Upper lobe of right lung (tissue), 1 donor: ENCODE results near the gene SRP19. TPM values are rescaled to one million over a fixed set of nuclear protein-coding genes. Genes with fewer than 3 reads are reported as not detected.

Experiments used
- ATAC-seq: fragments of 200-7000 bp; cut with Tn5 transposase; one replicate; pipeline ENCODE4 v1.9.1; 2020; ENCODE audit warnings: mild to moderate bottlenecking, moderate library complexity
- DNase-seq: peaks from one replicate; pipeline ENCODE4 v3.0.0-alpha.2; 2020
- H3K27ac ChIP-seq: fragments of 200-600 bp; one replicate; pipeline ENCODE4 v1.8.0; 2022
- H3K27me3 ChIP-seq: fragments of 200-600 bp; one replicate; pipeline ENCODE4 v1.8.0; 2022; ENCODE audit warnings: mild to moderate bottlenecking
- H3K36me3 ChIP-seq: fragments of 200-600 bp; one replicate; pipeline ENCODE4 v1.8.0; 2022
- H3K4me1 ChIP-seq: fragments of 200-600 bp; one replicate; pipeline ENCODE4 v1.8.0; 2022
- H3K4me3 ChIP-seq: fragments of 200-600 bp; one replicate; pipeline ENCODE4 v1.8.0; 2022; ENCODE audit warnings: mild to moderate bottlenecking
- H3K9me3 ChIP-seq: fragments of 200-600 bp; one replicate; pipeline ENCODE4 v1.8.0; 2022
- CTCF ChIP-seq: fragments of 200-600 bp; IDR thresholded peaks from one replicate; pipeline ENCODE4 v1.8.0; 2022; ENCODE audit warnings: antibody characterized with exemption
- intact Hi-C: fragments of 100-400 bp; cut with DNase I; formaldehyde crosslinking; loops from one replicate; pipeline ENCODE4 v1.11.0; 2022
- total RNA-seq: library from RNA; stranded (reverse); fragmentation: NEBNext Ultra II Directional; extraction: Animal tissue kit (Norgen Biotek cat#: 25700); gene quantifications from one replicate; pipeline ENCODE4 v1.2.1, GENCODE V29; 2021
- donor health status: DM: no; HTN: yes; CAD: no; lungs with severe emphysema.

SRP19 gene
- total RNA-seq, 1 donor from 2014 or later = 22.8 TPM

GRCh38 chr5:112823656-112824055, 37.4 kb upstream of the SRP19 start:
- TF ChIP-seq CTCF = no peak
- Histone ChIP-seq H3K36me3 (peaks cover 71% of the 10 kb centered on the region), H3K27ac (no peak overlapping the region), H3K9me3 (no peaks in the 10 kb centered on the region), H3K4me1 (no peaks in the 10 kb centered on the region), H3K4me3 (no peak overlapping the region), H3K27me3 (no peaks in the 10 kb centered on the region)
- no peak for DNase-seq
- ATAC-seq = no peak
- intact Hi-C loops = no loop called here

GRCh38 chr5:112824197-112824596, 36.9 kb upstream of the SRP19 start:
- no peak for ATAC-seq
- TF ChIP-seq CTCF = no peak
- Histone ChIP-seq H3K36me3 (peaks cover 71% of the 10 kb centered on the region), H3K27ac (no peak overlapping the region), H3K4me3 (no peak overlapping the region), H3K9me3 (no peaks in the 10 kb centered on the region), H3K27me3 (no peaks in the 10 kb centered on the region), H3K4me1 (no peaks in the 10 kb centered on the region)
- intact Hi-C loops = no loop called here
- no peak for DNase-seq

GRCh38 chr5:112830378-112830777, 30.7 kb upstream of the SRP19 start:
- intact Hi-C loops = no loop called here
- ATAC-seq (no peak), DNase-seq (no peak)
- TF ChIP-seq CTCF = no peak
- no peak overlapping the region for H3K4me3 ChIP-seq
- H3K27ac ChIP-seq = no peak overlapping the region
- no peaks in the 10 kb centered on the region for H3K9me3 ChIP-seq
- H3K36me3 ChIP-seq = peaks cover 77% of the 10 kb centered on the region
- H3K4me1 ChIP-seq = no peaks in the 10 kb centered on the region
- H3K27me3 ChIP-seq = no peaks in the 10 kb centered on the region

GRCh38 chr5:112833971-112834370, 27.1 kb upstream of the SRP19 start:
- H3K27ac ChIP-seq = no peak overlapping the region
- TF ChIP-seq CTCF = no peak
- H3K9me3 ChIP-seq = no peaks in the 10 kb centered on the region
- H3K36me3 ChIP-seq = peaks cover 80% of the 10 kb centered on the region
- no peak for ATAC-seq
- H3K27me3 ChIP-seq = no peaks in the 10 kb centered on the region
- intact Hi-C loops = no loop called here
- H3K4me1 ChIP-seq = no peaks in the 10 kb centered on the region
- no peak for DNase-seq
- H3K4me3 ChIP-seq = no peak overlapping the region

GRCh38 chr5:112844489-112844888, 16.6 kb upstream of the SRP19 start:
- peaks cover 9% of the 10 kb centered on the region for H3K36me3 ChIP-seq
- H3K27me3 ChIP-seq = no peaks in the 10 kb centered on the region
- peaks cover 4% of the 10 kb centered on the region for H3K4me1 ChIP-seq
- H3K9me3 ChIP-seq = no peaks in the 10 kb centered on the region
- H3K27ac ChIP-seq = no peak overlapping the region
- H3K4me3 ChIP-seq = no peak overlapping the region
- DNase-seq (no peak), ATAC-seq (no peak)
- intact Hi-C loops = no loop called here
- TF ChIP-seq CTCF = no peak

- peaks cover 4% of the 10 kb centered on the region for H3K4me1 ChIP-seq
- ATAC-seq = peak; percentile 26
Measured at GRCh38 chr5:112846556-112846955, 14.5 kb upstream of the SRP19 start.

More at GRCh38 chr5:112846556-112846955, 14.5 kb upstream of the SRP19 start:
- no peak overlapping the region for H3K27ac ChIP-seq
- no peaks in the 10 kb centered on the region for H3K27me3 ChIP-seq
- DNase-seq = no peak
- no peak overlapping the region for H3K4me3 ChIP-seq
- intact Hi-C loops = no loop called here
- no peaks in the 10 kb centered on the region for H3K9me3 ChIP-seq
- no peaks in the 10 kb centered on the region for H3K36me3 ChIP-seq
- no peak for TF ChIP-seq CTCF
